Epithelial cell of proximal tubule (primary cell): ENCODE measurements around the gene TDP2. TPM values are rescaled to one million over a fixed set of nuclear protein-coding genes. Genes with fewer than 3 reads are reported as not detected.

ENCODE experiments used
- DNase-seq: peaks from one replicate; pipeline ENCODE4 v3.0.0-alpha.2; 2011; ENCODE audit warnings: low read depth
- H3K4me3 ChIP-seq: 2 replicates; pipeline ENCODE4 v1.5.1; 2011; ENCODE audit warnings: low read depth, mild to moderate bottlenecking, low read length
- CTCF ChIP-seq: conservative IDR thresholded peaks from 2 replicates; pipeline ENCODE4 v1.5.1; 2012; ENCODE audit warnings: low read depth, mild to moderate bottlenecking, low read length
- total RNA-seq: library from RNA; depleted of rRNA; stranded (reverse); fragments of >200 nt; gene quantifications from 2 replicates; pipeline ENCODE4 v1.2.3, GENCODE V29; 2015

The TDP2 gene
- total RNA-seq, 1 donor from 2014 or later = 31.2 TPM

GRCh38 chr6:24630856-24631505, 35.7 kb downstream of the TDP2 start:
- H3K4me3 ChIP-seq = no peak overlapping the region
- no peak for TF ChIP-seq CTCF
- DNase-seq = no peak

GRCh38 chr6:24621626-24622289, 44.9 kb downstream of the TDP2 start:
- no peak for DNase-seq
- H3K4me3 ChIP-seq = no peak overlapping the region
- TF ChIP-seq CTCF = no peak

DNA sequence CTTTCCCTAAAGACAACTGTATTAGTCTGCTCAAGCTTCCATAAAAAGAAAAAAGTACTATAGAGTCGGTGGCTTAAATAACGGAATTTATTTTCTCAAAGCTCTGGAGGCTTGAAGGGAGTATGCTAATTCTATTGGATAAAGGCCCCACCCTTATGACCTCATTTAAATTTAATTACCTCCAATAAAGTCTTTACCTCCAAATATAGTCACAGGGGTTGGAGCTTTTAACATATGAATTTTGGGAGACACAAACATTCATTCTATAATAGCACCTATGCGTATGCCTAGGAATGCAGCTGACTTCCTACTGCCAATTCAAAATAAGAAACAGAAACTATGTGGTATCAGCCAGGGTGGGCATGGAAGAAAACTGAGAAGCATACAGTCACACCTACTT, 46.1 kb downstream of the TDP2 start:
- TF ChIP-seq CTCF = no peak

DNA sequence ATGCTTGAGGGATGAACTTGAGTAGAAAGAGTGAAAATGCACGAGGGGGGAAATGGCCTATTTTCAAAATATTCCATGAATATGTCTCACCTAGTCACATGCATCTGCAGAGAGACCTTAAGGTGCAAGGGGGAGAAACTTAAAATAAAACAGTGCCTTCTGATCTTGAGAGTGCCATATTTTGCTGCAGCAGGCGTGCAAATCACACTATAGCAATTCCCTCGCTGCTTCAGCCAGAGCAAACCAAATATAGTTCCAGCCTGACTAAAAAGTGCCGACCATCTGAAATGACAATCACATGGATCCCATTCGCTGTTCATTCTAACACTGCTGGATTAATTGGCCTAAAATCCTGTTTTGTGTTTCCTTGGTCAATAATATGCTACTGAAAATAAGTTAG, 47.0 kb downstream of the TDP2 start:
- DNase-seq = no peak
- no peak for TF ChIP-seq CTCF

More for the DNA sequence above, 46.1 kb downstream of the TDP2 start:
- DNase-seq = no peak
- H3K4me3 ChIP-seq = no peak overlapping the region

GRCh38 chr6:24614648-24615047, 52.1 kb downstream of the TDP2 start:
- DNase-seq = no peak
- H3K4me3 ChIP-seq = no peak overlapping the region
- TF ChIP-seq CTCF = no peak

More for the DNA sequence above, 47.0 kb downstream of the TDP2 start:
- no peak overlapping the region for H3K4me3 ChIP-seq

- TF ChIP-seq CTCF = no peak
- DNase-seq = no peak
- no peak overlapping the region for H3K4me3 ChIP-seq
These were observed 52.7 kb downstream of the TDP2 start for GRCh38 chr6:24614043-24614420.
